H7 (cell line): ENCODE results near the gene SLC35A3. TPM values are rescaled to one million over a fixed set of nuclear protein-coding genes. Genes with fewer than 3 reads are reported as not detected.

Experiments
- DNase-seq: peaks from one replicate; pipeline ENCODE4 v3.0.0; 2012
- H3K27me3 ChIP-seq: 2 replicates; pipeline ENCODE4 v1.6.0; 2011; ENCODE audit warnings: mild to moderate bottlenecking, low read length; ENCODE audit not compliant: control insufficient read depth, insufficient read depth
- H3K36me3 ChIP-seq: replicated peaks from 2 replicates; pipeline ENCODE4 v1.5.1; 2011; ENCODE audit warnings: low read length; ENCODE audit not compliant: control insufficient read depth, insufficient read depth
- H3K4me3 ChIP-seq: 2 replicates; pipeline ENCODE4 v1.5.1; 2011; ENCODE audit warnings: low read depth, mild to moderate bottlenecking, control low read depth, low read length, moderate library complexity; ENCODE audit not compliant: insufficient read depth
- total RNA-seq: library from RNA; depleted of rRNA; stranded (reverse); fragments of >200 nt; shearing (Covaris generic); gene quantifications from 2 replicates; pipeline ENCODE4 v1.2.3, GENCODE V29; 2014; rRNA removed

The SLC35A3 gene
- total RNA-seq, 1 experiment from 2014 or later, result 18.3 TPM

- peak; percentile 9 for DNase-seq
- Histone ChIP-seq H3K36me3 (peaks cover 13% of the 10 kb centered on the region), H3K27me3 (no peaks in the 10 kb centered on the region), H3K4me3 (no peak overlapping the region)
These were observed 95.6 kb downstream of the SLC35A3 start for GRCh38 chr1:100065183-100065968.

GRCh38 chr1:100065969-100066227, 96.1 kb downstream of the SLC35A3 start:
- H3K36me3 ChIP-seq, result peaks cover 10% of the 10 kb centered on the region
- no peak overlapping the region for H3K4me3 ChIP-seq
- DNase-seq, result no peak
- H3K27me3 ChIP-seq, result no peaks in the 10 kb centered on the region

GRCh38 chr1:100070201-100070939, 100.6 kb downstream of the SLC35A3 start:
- H3K36me3 ChIP-seq, result peaks cover 12% of the 10 kb centered on the region
- DNase-seq, result no peak

GRCh38 chr1:100073531-100073930, 103.7 kb downstream of the SLC35A3 start:
- H3K27me3 ChIP-seq, result no peaks in the 10 kb centered on the region
- H3K4me3 ChIP-seq, result no peak overlapping the region
- H3K36me3 ChIP-seq, result peaks cover 12% of the 10 kb centered on the region
- no peak for DNase-seq

More at GRCh38 chr1:100070201-100070939, 100.6 kb downstream of the SLC35A3 start:
- no peaks in the 10 kb centered on the region for H3K27me3 ChIP-seq
- H3K4me3 ChIP-seq, result no peak overlapping the region

GRCh38 chr1:100074604-100075395, 105.0 kb downstream of the SLC35A3 start:
- Histone ChIP-seq H3K4me3 (no peak overlapping the region), H3K36me3 (peaks cover 14% of the 10 kb centered on the region), H3K27me3 (no peaks in the 10 kb centered on the region)
- no peak for DNase-seq

GRCh38 chr1:100075773-100076172, 106.0 kb downstream of the SLC35A3 start:
- Histone ChIP-seq H3K27me3 (no peaks in the 10 kb centered on the region), H3K36me3 (peaks cover 14% of the 10 kb centered on the region), H3K4me3 (no peak overlapping the region)
- no peak for DNase-seq

GRCh38 chr1:100076319-100076718, 106.5 kb downstream of the SLC35A3 start:
- Histone ChIP-seq H3K27me3 (no peaks in the 10 kb centered on the region), H3K36me3 (peaks cover 14% of the 10 kb centered on the region), H3K4me3 (no peak overlapping the region)
- no peak for DNase-seq

DNA sequence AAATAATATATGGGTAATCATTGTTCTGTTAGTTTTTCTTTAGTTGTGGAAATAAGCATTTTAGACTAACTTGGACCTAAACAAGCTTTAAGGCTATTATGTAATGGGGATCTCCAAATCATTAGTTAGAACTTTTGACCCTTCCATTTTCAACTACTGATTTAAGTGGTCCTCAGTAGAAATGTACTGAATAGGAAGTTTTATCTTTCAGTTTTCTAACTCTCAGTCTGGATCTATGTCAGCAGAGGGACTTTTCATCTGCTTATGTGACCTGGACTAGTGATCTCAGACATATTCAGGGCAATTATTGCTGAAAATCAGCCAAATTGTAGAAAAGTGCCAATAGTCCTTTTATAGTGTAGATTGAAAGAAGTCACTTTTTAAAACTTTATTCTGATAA, 106.9 kb downstream of the SLC35A3 start:
- no peak for DNase-seq
- peaks cover 14% of the 10 kb centered on the region for H3K36me3 ChIP-seq
- no peaks in the 10 kb centered on the region for H3K27me3 ChIP-seq
- no peak overlapping the region for H3K4me3 ChIP-seq

DNA sequence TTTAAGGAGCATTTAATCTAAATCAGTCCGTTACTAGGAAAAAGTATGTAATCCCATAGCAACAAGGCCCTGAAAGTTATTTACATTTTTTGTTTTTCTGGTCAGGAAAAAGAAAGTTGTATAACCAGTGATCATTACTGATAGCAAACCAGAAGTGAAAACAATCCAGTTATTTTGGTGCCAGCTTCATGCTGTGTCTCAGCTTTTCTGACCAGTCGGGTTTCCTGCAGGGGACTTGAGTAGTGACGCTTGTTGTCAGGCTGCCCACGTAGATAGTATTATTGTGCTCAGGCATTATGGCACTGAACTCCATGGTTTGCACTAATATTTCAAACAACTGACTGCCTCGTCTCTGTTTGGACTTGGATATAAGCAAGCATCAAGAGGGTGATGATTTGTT, 107.7 kb downstream of the SLC35A3 start:
- H3K36me3 ChIP-seq, result peaks cover 14% of the 10 kb centered on the region
- no peak for DNase-seq
- H3K27me3 ChIP-seq, result no peaks in the 10 kb centered on the region
- H3K4me3 ChIP-seq, result no peak overlapping the region

DNA sequence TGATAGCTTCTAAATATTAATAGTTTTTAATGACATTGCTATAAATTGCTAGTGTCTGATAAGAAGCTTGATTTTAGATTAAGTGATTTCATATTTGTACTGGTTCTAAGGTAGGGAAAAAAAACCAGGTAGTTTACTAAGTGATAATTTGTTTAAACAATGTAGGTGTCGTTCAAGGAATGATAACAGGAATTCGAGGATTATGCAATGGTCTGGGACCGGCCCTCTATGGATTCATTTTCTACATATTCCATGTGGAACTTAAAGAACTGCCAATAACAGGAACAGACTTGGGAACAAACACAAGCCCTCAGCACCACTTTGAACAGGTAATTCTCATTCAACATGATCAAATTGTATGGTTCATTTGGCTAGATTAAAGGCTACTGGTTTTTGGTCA, 110.5 kb downstream of the SLC35A3 start:
- peaks cover 13% of the 10 kb centered on the region for H3K36me3 ChIP-seq
- H3K4me3 ChIP-seq, result no peak overlapping the region
- no peak for DNase-seq
- H3K27me3 ChIP-seq, result no peaks in the 10 kb centered on the region

Other genes with a start within 250 kb of the SLC35A3 start
- gene FRRS1, start 203.4 kb upstream of the SLC35A3 start, total RNA-seq, result 9.1 and 10.3 TPM in 2 replicates
- gene AGL, start 119.6 kb upstream of the SLC35A3 start, total RNA-seq, result 10.9 and 15.1 TPM in 2 replicates
- gene SASS6, start 162.9 kb downstream of the SLC35A3 start, total RNA-seq, result 11.1 and 18.1 TPM in 2 replicates
- gene TRMT13, start 163.2 kb downstream of the SLC35A3 start, total RNA-seq, result 10.7 and 16.8 TPM in 2 replicates
- gene LRRC39, start 208.3 kb downstream of the SLC35A3 start, total RNA-seq, result 0.44 and 0.52 TPM in 2 replicates